22Rv1 (cell line): ENCODE measurements around the gene GALNT12.

ENCODE experiments used
- H3K27ac ChIP-seq: fragments of 450-650 bp; 2 replicates; pipeline ENCODE4 v1.5.1; 2017
- ZFX ChIP-seq: fragments of 450-650 bp; IDR thresholded peaks from 2 replicates; pipeline ENCODE4 v1.6.1; 2017; ENCODE audit warnings: antibody characterized with exemption, borderline replicate concordance
- TF ChIP-seq, protein P1 (sequence below): fragments of 450-650 bp; IDR thresholded peaks from 2 replicates; pipeline ENCODE4 v1.5.1; 2017; ENCODE audit warnings: mild to moderate bottlenecking

The GALNT12 gene

DNA sequence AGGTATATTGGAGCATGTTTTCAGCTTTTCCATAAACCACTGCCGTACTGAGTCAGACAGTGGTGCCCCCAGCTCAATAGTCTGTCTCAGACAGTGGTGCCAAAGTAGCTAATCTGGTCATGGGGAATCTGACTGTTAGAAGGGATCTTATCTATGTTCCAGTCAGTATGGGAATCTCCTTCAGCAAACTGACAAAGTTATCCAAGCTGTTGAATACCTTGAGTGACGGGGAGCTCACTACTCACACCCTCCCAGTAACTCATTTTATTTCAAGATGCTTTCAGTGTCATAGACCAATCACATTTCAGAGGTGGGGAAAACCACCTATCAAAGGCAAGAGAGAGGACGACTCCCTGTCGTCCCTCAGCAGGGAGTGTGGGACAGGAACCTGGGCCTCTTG lies 29.9 kb upstream of the GALNT12 start:
- TF ChIP-seq, protein P1, sequence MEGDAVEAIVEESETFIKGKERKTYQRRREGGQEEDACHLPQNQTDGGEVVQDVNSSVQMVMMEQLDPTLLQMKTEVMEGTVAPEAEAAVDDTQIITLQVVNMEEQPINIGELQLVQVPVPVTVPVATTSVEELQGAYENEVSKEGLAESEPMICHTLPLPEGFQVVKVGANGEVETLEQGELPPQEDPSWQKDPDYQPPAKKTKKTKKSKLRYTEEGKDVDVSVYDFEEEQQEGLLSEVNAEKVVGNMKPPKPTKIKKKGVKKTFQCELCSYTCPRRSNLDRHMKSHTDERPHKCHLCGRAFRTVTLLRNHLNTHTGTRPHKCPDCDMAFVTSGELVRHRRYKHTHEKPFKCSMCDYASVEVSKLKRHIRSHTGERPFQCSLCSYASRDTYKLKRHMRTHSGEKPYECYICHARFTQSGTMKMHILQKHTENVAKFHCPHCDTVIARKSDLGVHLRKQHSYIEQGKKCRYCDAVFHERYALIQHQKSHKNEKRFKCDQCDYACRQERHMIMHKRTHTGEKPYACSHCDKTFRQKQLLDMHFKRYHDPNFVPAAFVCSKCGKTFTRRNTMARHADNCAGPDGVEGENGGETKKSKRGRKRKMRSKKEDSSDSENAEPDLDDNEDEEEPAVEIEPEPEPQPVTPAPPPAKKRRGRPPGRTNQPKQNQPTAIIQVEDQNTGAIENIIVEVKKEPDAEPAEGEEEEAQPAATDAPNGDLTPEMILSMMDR, result no peak
- no peak for TF ChIP-seq ZFX
- H3K27ac ChIP-seq, result no peak overlapping the region

DNA sequence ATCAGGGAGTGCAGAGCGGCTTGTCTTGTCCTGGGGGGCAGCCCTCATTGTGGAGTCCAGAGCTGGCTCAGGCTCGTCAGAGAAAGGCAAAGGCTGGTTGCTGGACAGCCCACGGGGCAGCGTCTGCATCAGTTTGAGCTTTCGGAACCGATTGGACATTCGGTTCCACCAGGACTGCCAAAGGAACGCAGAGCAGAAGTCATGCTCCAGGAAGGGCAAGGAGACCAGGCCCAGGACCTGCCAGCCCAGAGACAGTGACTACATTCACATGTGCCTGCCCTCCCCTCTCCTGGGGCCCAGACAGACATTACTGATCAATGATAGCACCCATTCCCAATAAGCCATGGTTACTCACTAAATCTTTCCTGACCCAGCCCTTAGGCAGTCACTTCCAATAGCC lies 29.2 kb upstream of the GALNT12 start:
- TF ChIP-seq, protein P1, result no peak
- TF ChIP-seq ZFX, result no peak
- no peak overlapping the region for H3K27ac ChIP-seq

DNA sequence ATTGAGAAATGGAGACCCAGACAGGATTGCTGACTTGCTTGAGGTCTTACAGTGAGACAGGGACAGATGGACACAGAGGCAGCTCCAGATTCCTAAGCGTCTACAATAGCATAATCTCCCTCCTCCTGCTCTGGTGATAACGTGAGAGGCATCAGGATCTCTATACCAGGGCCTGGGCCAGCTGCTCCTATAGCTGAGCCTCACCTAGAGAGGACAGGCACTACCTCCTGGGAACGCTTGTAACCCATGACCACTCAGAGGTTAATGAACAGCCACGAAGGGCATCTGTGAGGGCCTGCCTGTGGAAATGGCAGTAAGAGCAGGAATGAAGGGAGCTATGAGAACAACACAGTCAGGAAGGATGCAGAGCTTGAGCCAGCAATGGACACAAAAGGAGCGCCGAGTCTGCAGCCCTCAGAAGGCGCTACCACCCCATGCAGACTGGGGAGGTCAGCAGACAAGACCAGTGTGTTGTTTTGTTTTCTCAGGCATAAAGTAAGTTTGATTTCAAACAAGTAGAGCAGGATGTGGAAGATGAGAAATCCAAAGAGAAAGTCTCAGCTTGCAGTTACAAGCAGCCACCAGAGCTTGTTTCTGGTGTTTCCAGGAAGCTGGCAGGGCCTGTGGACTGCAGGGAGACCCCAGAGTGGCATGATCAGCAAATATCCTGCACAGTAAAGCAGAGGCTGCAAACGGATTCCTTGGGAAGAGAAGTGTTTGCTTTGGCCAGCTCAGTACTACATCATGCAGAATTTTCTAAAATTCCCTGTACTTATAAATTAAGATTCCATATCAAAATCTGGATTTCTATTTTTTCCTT lies 28.5 kb upstream of the GALNT12 start:
- TF ChIP-seq ZFX, result no peak
- TF ChIP-seq, protein P1, result no peak
- H3K27ac ChIP-seq, result no peak overlapping the region

DNA sequence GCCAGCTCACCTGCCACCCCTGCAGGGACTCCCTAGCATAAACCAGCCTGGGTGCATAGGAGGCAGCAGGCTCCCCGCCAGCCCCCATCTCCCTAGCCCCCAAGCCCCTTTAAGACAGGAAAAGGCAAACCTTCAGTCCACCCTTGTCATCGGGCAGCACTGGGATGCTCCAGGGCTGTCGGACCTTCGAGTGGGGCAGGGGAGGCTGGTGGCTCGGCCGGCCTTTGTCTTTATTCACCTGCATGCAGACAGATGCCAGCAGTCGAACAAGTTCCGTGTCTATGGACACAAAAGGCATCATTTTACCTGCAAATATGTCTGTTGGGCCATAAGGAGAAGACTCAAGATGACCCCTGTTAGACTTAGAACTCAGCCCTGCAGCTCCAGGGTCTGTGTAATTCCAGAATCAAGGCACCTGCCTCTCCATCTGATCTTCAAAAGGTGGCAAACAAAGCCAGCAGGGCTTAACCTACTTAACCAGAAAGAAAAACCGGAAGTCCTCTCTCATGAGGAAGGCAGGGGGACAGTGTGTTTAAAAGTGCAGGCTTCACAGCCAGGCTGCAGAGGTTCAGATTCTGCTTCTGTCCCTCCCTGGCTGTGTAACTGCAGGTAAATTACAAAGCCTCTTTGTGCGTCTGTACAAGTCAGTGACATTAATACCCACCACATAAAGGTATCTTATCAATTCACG lies 27.3 kb upstream of the GALNT12 start:
- H3K27ac ChIP-seq, result no peak overlapping the region
- TF ChIP-seq ZFX, result no peak
- TF ChIP-seq, protein P1, result no peak

DNA sequence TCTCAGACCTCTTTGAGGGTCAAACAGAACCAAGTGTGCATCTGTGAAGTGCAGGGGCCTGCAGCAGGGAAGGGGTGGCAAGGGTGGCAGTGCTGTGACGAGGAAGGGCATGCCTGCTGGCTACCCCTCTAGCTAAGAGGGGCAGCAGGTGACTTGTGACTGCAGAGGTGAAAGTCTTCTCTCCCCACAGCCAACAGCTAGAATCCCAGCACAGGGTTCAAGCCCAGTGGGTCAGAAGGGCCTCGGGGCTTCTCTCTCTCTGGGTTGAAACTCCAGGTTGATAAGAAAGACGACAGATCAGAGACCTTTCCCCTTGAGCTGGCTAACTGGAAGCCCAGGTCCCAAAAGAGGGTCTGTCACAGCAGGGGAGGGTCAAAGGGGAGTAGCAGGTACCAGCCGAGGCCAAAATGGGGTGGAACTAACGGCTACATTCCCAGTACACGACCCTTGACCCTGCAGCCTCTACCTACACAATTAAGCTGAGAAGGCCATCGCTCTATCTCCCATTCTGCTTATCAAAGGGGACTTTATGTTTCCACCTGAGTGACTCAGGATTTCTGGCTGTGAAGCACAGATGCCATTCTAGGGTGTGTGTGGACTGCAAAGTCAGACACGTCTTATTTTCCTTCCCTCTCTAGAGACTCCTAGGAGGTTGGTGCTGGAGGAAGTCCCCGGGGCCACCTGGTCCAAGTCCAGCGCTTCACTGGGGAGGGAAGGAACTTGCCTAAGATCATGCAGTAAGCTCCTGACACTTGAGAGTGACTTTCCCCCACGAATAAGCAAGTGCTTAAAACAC lies 25.7 kb upstream of the GALNT12 start:
- TF ChIP-seq, protein P1, result no peak
- TF ChIP-seq ZFX, result no peak
- no peak overlapping the region for H3K27ac ChIP-seq

DNA sequence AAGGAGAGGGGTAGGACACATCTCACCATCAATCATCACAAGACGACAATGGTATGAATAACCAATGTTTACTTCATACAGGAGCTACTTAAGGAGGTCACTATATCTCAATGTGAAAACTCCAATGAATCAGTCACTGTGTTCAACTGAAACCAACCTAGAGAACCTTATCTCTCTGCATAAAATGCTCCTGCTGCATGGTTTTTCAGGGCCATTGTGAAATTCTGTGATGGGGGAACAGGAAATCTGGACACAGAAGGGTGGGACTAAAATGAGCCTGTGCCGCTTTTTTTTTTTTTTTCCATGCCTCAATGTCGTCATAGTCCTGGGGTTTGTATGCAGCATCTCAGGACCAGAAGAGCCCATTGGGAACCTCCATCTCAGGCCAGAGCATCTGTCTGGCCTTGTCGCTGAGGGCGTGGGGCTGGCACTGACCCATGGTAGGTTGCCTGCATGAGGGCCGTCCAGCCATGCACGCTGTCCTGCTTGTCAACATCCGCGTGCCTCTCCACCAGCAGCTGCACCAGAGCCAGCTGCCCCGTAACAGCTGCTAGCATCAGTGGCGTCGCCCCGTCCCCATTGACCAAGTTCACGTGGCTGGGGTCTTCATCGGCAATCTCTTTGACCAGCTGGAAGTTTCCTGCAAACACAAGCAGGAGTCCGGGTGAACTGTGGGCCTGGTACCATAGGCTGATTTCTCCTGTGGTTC lies 23.8 kb upstream of the GALNT12 start:
- TF ChIP-seq, protein P1, result no peak
- no peak for TF ChIP-seq ZFX
- no peak overlapping the region for H3K27ac ChIP-seq
